DND-41 (cell line): Measurements from ENCODE around the gene PLAC1.

Source experiments
- ATAC-seq: fragments of 200-7000 bp; cut with Tn5 transposase; 3 replicates; pipeline ENCODE4 v1.9.1; 2021; ENCODE audit warnings: low read depth; ENCODE audit not compliant: insufficient read depth
- DNase-seq: peaks from one replicate; pipeline ENCODE4 v3.0.0-alpha.2; 2020
- H2AFZ ChIP-seq: 2 replicates; pipeline ENCODE4 v1.6.0; 2012; ENCODE audit warnings: low read depth, low read length
- H3K27ac ChIP-seq: 2 replicates; pipeline ENCODE4 v1.5.1; 2012; ENCODE audit warnings: low read length, inconsistent platforms
- H3K27me3 ChIP-seq: fragments of 200-600 bp; sonication (generic); 2 replicates; pipeline ENCODE4 v1.6.0; 2012; ENCODE audit warnings: low read length, mild to moderate bottlenecking, inconsistent platforms; ENCODE audit not compliant: insufficient read depth, poor library complexity
- H3K36me3 ChIP-seq: 2 replicates; pipeline ENCODE4 v1.5.1; 2012; ENCODE audit warnings: low read length, inconsistent platforms; ENCODE audit not compliant: insufficient read depth
- H3K4me1 ChIP-seq: 2 replicates; pipeline ENCODE4 v1.5.1; 2012; ENCODE audit warnings: mild to moderate bottlenecking, low read length; ENCODE audit not compliant: insufficient read depth
- H3K4me2 ChIP-seq: 2 replicates; pipeline ENCODE4 v1.6.0; 2012; ENCODE audit warnings: mild to moderate bottlenecking, moderate library complexity, low read length, inconsistent platforms; ENCODE audit not compliant: insufficient read depth
- H3K4me3 ChIP-seq, 2 experiments: fragments of 200-600 bp in 1 of 2; shearing (Covaris generic) in 1 of 2; 2 replicates each; pipeline ENCODE4 v1.5.1; 2012 to 2016; ENCODE audit warnings: inconsistent platforms in 2 of 2, low read length in 2 of 2, mild to moderate bottlenecking in 2 of 2, low read depth in 1 of 2, moderate library complexity in 1 of 2
- H3K79me2 ChIP-seq: 2 replicates; pipeline ENCODE4 v1.6.0; 2012; ENCODE audit warnings: low read length, inconsistent platforms; ENCODE audit not compliant: insufficient read depth
- H3K9ac ChIP-seq: 2 replicates; pipeline ENCODE4 v1.6.0; 2012; ENCODE audit warnings: low read depth, mild to moderate bottlenecking, inconsistent platforms, low read length, moderate library complexity
- H3K9me3 ChIP-seq: 2 replicates; pipeline ENCODE4 v1.5.1; 2012; ENCODE audit warnings: low read length, moderate library complexity, mild to moderate bottlenecking, inconsistent platforms; ENCODE audit not compliant: insufficient read depth, severe bottlenecking
- H4K20me1 ChIP-seq: 2 replicates; pipeline ENCODE4 v1.6.0; 2012; ENCODE audit warnings: low read length; ENCODE audit not compliant: insufficient read depth
- EZH2 ChIP-seq: IDR thresholded peaks from 3 replicates; pipeline ENCODE4 v1.6.1; 2012; ENCODE audit warnings: borderline replicate concordance, low read depth, mild to moderate bottlenecking, moderate library complexity, low read length, inconsistent platforms; ENCODE audit not compliant: severe bottlenecking
- TF ChIP-seq, protein P1 (sequence below): IDR thresholded peaks from 2 replicates; pipeline ENCODE4 v1.5.1; 2012; ENCODE audit warnings: borderline replicate concordance, low read length, moderate library complexity, mild to moderate bottlenecking; ENCODE audit not compliant: poor library complexity, severe bottlenecking; ENCODE audit errors: extremely low read depth

The PLAC1 gene

GRCh38 chrX:134694333-134695322 lies 36.4 kb upstream of the PLAC1 start:
- Histone ChIP-seq H3K4me2 (no peak overlapping the region), H4K20me1 (no peaks in the 10 kb centered on the region), H3K9ac (no peak overlapping the region), H3K27ac (no peak overlapping the region), H3K4me3 (no peak overlapping the region), H3K27me3 (no peaks in the 10 kb centered on the region), H3K9me3 (no peaks in the 10 kb centered on the region), H3K36me3 (no peaks in the 10 kb centered on the region), H3K4me1 (no peaks in the 10 kb centered on the region), H3K79me2 (no peaks in the 10 kb centered on the region), H2AFZ (no peak overlapping the region)
- ATAC-seq (no peak), DNase-seq (no peak)
- TF ChIP-seq, protein P1, sequence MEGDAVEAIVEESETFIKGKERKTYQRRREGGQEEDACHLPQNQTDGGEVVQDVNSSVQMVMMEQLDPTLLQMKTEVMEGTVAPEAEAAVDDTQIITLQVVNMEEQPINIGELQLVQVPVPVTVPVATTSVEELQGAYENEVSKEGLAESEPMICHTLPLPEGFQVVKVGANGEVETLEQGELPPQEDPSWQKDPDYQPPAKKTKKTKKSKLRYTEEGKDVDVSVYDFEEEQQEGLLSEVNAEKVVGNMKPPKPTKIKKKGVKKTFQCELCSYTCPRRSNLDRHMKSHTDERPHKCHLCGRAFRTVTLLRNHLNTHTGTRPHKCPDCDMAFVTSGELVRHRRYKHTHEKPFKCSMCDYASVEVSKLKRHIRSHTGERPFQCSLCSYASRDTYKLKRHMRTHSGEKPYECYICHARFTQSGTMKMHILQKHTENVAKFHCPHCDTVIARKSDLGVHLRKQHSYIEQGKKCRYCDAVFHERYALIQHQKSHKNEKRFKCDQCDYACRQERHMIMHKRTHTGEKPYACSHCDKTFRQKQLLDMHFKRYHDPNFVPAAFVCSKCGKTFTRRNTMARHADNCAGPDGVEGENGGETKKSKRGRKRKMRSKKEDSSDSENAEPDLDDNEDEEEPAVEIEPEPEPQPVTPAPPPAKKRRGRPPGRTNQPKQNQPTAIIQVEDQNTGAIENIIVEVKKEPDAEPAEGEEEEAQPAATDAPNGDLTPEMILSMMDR = no peak
- no peak for TF ChIP-seq EZH2

- Histone ChIP-seq H3K9ac (no peak overlapping the region), H3K4me2 (no peak overlapping the region), H3K9me3 (no peaks in the 10 kb centered on the region), H3K4me3 (no peak overlapping the region), H3K4me1 (no peaks in the 10 kb centered on the region), H4K20me1 (no peaks in the 10 kb centered on the region), H2AFZ (no peak overlapping the region), H3K27me3 (no peaks in the 10 kb centered on the region), H3K27ac (no peak overlapping the region), H3K36me3 (no peaks in the 10 kb centered on the region), H3K79me2 (no peaks in the 10 kb centered on the region)
- no peak for DNase-seq
- ATAC-seq = no peak
- TF ChIP-seq EZH2 = no peak
- TF ChIP-seq, protein P1 = no peak
These were observed 35.4 kb upstream of the PLAC1 start for GRCh38 chrX:134693644-134694043.

GRCh38 chrX:134692990-134693389 lies 34.7 kb upstream of the PLAC1 start:
- Histone ChIP-seq H3K4me1 (no peaks in the 10 kb centered on the region), H4K20me1 (no peaks in the 10 kb centered on the region), H3K9ac (no peak overlapping the region), H3K4me2 (no peak overlapping the region), H2AFZ (no peak overlapping the region), H3K4me3 (no peak overlapping the region), H3K9me3 (no peaks in the 10 kb centered on the region), H3K36me3 (no peaks in the 10 kb centered on the region), H3K27me3 (no peaks in the 10 kb centered on the region), H3K27ac (no peak overlapping the region), H3K79me2 (no peaks in the 10 kb centered on the region)
- DNase-seq (no peak), ATAC-seq (no peak)
- no peak for TF ChIP-seq EZH2
- TF ChIP-seq, protein P1 = no peak
